ENCODE results near the gene CRHBP. TPM values are rescaled to one million over a fixed set of nuclear protein-coding genes. Genes with fewer than 3 reads are reported as not detected.

CRHBP gene
- total RNA-seq, 2 donors from 2014 or later = 0.26 to 0.66 TPM

DNA sequence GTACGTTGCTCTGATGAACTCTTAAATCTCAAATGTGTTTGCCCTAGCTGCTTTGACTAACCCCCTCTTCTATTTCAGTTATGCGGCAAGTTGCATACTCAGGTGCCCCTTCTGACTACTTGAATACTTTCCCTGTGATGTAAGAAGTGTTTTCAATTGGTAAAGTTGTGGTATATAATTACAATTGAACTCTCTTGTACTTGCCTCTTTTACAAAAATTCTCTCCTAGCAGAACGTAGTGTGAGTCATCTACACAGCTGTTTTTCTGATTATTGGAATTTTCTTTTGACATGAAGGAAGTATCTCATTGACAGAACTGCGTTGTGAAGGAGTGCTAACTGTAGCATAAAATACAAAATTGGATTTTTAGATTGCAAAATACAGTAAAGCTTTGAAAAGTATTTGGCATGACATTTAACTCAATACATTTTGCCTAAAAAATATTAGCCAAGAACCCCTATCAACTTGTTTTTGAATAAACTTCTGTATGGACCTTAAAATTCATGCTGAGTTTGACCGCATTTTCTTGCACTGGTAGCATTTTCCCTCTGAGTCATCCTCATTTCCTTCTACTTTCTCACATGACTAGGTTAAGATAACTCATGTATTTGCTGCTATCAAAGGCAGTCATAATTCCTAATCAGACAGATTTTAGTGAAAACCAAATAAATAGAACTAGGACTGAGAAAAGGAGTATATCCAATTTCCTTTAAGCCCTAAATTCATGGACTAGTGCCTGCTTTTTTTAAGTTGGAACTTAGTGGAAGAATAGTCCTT is 6.3 kb downstream of the CRHBP start:
- Histone ChIP-seq H3K4me3 (no peak overlapping the region), H3K27ac (peak overlapping the region in 1 of 4 donors; percentile 18), H3K36me3 (replicated peaks in 1 of 2; ENCODE audit: insufficient read depth in 1 of 2, low read depth in 2 of 2) (no peaks in the 10 kb centered on the region), H3K27me3 (no peaks in the 10 kb centered on the region), H3K4me1 (peaks cover 2% of the 10 kb centered on the region), H3K9me3 (no peaks in the 10 kb centered on the region)
- ATAC-seq = no peak
- intact Hi-C loops (cut with DNase I) = no loop called here
- 63 to 64% methylated on average over 5 of the region's 5 CpGs for WGBS, 2 donors
- TF ChIP-seq POLR2A (IDR thresholded peaks at IDR 0.05) = no peak
- TF ChIP-seq, protein P1, sequence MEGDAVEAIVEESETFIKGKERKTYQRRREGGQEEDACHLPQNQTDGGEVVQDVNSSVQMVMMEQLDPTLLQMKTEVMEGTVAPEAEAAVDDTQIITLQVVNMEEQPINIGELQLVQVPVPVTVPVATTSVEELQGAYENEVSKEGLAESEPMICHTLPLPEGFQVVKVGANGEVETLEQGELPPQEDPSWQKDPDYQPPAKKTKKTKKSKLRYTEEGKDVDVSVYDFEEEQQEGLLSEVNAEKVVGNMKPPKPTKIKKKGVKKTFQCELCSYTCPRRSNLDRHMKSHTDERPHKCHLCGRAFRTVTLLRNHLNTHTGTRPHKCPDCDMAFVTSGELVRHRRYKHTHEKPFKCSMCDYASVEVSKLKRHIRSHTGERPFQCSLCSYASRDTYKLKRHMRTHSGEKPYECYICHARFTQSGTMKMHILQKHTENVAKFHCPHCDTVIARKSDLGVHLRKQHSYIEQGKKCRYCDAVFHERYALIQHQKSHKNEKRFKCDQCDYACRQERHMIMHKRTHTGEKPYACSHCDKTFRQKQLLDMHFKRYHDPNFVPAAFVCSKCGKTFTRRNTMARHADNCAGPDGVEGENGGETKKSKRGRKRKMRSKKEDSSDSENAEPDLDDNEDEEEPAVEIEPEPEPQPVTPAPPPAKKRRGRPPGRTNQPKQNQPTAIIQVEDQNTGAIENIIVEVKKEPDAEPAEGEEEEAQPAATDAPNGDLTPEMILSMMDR (IDR thresholded peaks at IDR 0.05) = no peak
- DNase-seq = no peak

DNA sequence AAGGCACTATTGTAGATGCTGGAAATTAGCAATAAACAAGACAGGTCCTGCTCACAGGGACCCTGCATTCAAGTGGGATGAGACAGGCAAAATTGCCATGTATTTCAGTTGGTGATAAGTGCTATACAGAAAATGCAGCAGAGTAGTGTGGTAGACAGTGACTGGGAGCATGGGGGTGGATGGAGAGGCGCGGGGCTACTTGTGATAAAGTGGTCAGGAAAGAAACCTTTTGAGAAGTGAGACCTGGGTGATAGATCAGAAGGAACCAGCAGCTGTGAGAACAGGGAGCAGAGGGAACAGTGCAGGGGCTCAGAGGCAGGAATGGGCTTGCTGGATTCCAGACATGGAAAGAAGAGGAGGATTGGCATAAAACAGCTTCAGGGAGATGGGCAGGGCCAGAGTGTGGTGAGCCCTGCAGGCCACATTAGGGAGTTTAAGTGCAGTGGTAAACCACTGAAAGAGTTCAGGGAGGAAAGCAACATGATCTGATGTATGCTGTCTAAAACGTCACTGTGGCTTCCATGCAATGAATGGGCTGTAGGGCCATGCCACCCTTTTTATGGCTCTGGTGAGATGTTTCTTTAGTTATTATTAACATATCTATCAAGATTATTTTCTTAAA is 7.3 kb downstream of the CRHBP start:
- Histone ChIP-seq H3K4me1 (no peaks in the 10 kb centered on the region), H3K9me3 (no peaks in the 10 kb centered on the region), H3K27ac (no peak overlapping the region), H3K27me3 (no peaks in the 10 kb centered on the region), H3K4me3 (no peak overlapping the region), H3K36me3 (replicated peaks in 1 of 2; ENCODE audit: insufficient read depth in 1 of 2, low read depth in 2 of 2) (no peaks in the 10 kb centered on the region)
- ATAC-seq (no peak), DNase-seq (no peak)
- TF ChIP-seq, protein P1 (IDR thresholded peaks at IDR 0.05) = no peak
- no peak for TF ChIP-seq POLR2A (IDR thresholded peaks at IDR 0.05)
- intact Hi-C loops (cut with DNase I) = no loop called here
- 51 to 69% methylated on average over 3 of the region's 3 CpGs for WGBS, 2 donors

DNA sequence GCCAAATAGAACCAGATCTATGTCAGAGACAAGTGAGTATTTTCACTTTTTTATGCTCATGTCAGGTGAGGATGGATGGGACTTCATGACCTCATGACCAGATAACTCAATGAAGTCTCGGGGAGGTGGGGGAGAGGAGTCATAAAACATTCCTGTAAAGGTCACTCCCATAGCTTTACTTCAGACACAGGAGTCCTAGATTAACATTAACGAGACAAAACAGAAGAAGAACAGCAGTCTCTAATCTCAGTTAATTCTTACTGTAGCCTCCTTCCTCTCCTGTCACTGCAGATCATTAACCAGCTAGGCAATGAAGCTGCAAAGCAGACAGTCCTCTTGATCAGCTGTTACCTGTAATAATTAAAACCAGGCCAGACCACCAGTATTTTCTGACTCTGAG is 11.2 kb downstream of the CRHBP start:
- intact Hi-C loops (cut with DNase I) = no loop called here
- H3K4me3 ChIP-seq = no peak overlapping the region
- no peaks in the 10 kb centered on the region for H3K4me1 ChIP-seq
- no peaks in the 10 kb centered on the region for H3K27me3 ChIP-seq
- ATAC-seq (no peak), DNase-seq (no peak)
- TF ChIP-seq POLR2A (IDR thresholded peaks at IDR 0.05) = no peak
- TF ChIP-seq, protein P1 (IDR thresholded peaks at IDR 0.05) = no peak
- no peaks in the 10 kb centered on the region for H3K36me3 ChIP-seq (replicated peaks in 1 of 2; ENCODE audit: insufficient read depth in 1 of 2, low read depth in 2 of 2)
- no peak overlapping the region for H3K27ac ChIP-seq
- WGBS, 2 donors = 58 to 66% methylated on average over 2 of the region's 2 CpGs
- no peaks in the 10 kb centered on the region for H3K9me3 ChIP-seq

DNA sequence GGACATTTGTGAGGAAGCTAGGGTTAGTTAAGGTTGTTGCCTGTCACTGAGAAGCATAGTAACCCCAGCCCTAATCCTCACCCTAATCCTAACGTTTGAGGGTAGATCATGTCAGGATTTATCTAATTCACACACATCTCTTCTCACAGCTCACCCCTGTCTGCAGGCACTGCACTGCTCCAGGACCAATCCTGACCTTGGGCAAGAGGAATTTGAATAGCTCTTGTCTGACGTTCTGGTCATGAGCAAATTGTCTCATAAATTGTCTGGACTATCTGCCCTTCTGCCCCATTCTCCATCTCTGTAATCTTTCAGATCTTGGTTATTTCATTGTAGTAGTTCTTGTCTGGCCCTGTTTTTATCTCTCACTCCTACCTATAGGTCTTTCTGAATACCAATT is 18.7 kb downstream of the CRHBP start:
- Histone ChIP-seq H3K4me3 (no peak overlapping the region), H3K27ac (no peak overlapping the region), H3K36me3 (replicated peaks in 1 of 2; ENCODE audit: insufficient read depth in 1 of 2, low read depth in 2 of 2) (no peaks in the 10 kb centered on the region), H3K27me3 (no peaks in the 10 kb centered on the region), H3K9me3 (no peaks in the 10 kb centered on the region), H3K4me1 (no peaks in the 10 kb centered on the region)
- no peak for TF ChIP-seq POLR2A (IDR thresholded peaks at IDR 0.05)
- TF ChIP-seq, protein P1 (IDR thresholded peaks at IDR 0.05) = no peak
- intact Hi-C loops (cut with DNase I) = no loop called here
- no peak for DNase-seq
- no peak for ATAC-seq
- 11 to 19% methylated on average over 2 of the region's 2 CpGs for WGBS, 2 donors

All from body of pancreas (tissue), 4 donors.